Lung (tissue), 12 donors: Measurements from ENCODE around the gene NPM3. TPM values are rescaled to one million over a fixed set of nuclear protein-coding genes. Genes with fewer than 3 reads are reported as not detected.

ENCODE experiments used
- ATAC-seq: fragments of 200-7000 bp; cut with Tn5 transposase; one replicate; pipeline ENCODE4 v1.9.1; 2020; ENCODE audit warnings: moderate number of reproducible peaks; ENCODE audit not compliant: insufficient read depth, low FRiP score
- DNase-seq, 3 donors: peaks; one replicate each; pipeline ENCODE4 v3.0.0-alpha.2; 2013 to 2017
- H3K27ac ChIP-seq, 2 donors: one replicate each; pipeline ENCODE4 v1.5.1; 2013; ENCODE audit warnings: mild to moderate bottlenecking in 2 of 2, moderate library complexity in 2 of 2, control low read depth in 1 of 2, inconsistent platforms in 1 of 2, low read depth in 1 of 2, low read length in 1 of 2
- H3K27me3 ChIP-seq, 3 donors: one replicate each; pipeline ENCODE4 v1.5.1; 2013; ENCODE audit warnings: low read length in 2 of 3; ENCODE audit not compliant: control insufficient read depth in 3 of 3, insufficient read depth in 3 of 3
- H3K36me3 ChIP-seq, 4 donors: one replicate each; pipeline ENCODE4 v1.5.1; 2013; ENCODE audit warnings: low read length in 4 of 4, mild to moderate bottlenecking in 1 of 4, moderate library complexity in 1 of 4; ENCODE audit not compliant: control insufficient read depth in 4 of 4, insufficient read depth in 4 of 4
- H3K4me1 ChIP-seq, 5 donors: one replicate each; pipeline ENCODE4 v1.5.1; 2013; ENCODE audit warnings: low read length in 5 of 5, mild to moderate bottlenecking in 2 of 5, moderate library complexity in 1 of 5; ENCODE audit not compliant: control insufficient read depth in 5 of 5, insufficient read depth in 5 of 5
- H3K4me3 ChIP-seq: one replicate; pipeline ENCODE4 v1.5.1; 2013; ENCODE audit warnings: mild to moderate bottlenecking, control low read depth, moderate library complexity
- H3K9ac ChIP-seq, 2 donors: one replicate each; pipeline ENCODE4 v1.5.1; 2013; ENCODE audit warnings: low read length in 2 of 2, control low read depth in 1 of 2; ENCODE audit not compliant: insufficient read depth in 1 of 2
- H3K9me3 ChIP-seq, 4 donors: one replicate each; pipeline ENCODE4 v1.5.1; 2013; ENCODE audit warnings: low read length in 3 of 4, mild to moderate bottlenecking in 1 of 4, moderate library complexity in 1 of 4; ENCODE audit not compliant: control insufficient read depth in 4 of 4, insufficient read depth in 3 of 4
- WGBS, 2 donors: extraction: QIAGEN DNeasy Blood & Tissue Kit; methylation state at CpG; one replicate each; pipeline ENCODE4 v1.1.7; 2013; 5-methylcytosine and 5-hydroxymethylcytosine counted together
- polyA plus RNA-seq, 2 donors: library from polyadenylated mRNA; stranded (reverse); fragments of 200-250 nt; gene quantifications; one replicate each; pipeline ENCODE4 v1.2.1, GENCODE V29; 2013
- total RNA-seq, 2 donors: library from RNA; depleted of rRNA in 1 of 2; stranded (reverse); fragments of >200 nt in 1 of 2; gene quantifications; one replicate each; pipeline ENCODE4 v1.2.1, GENCODE V29; 2014 to 2021
- TF ChIP-seq, protein P1 (sequence below): IDR thresholded peaks from 2 replicates; pipeline ENCODE4 v1.5.1; 2012; ENCODE audit warnings: mild to moderate bottlenecking; ENCODE audit errors: control extremely low read depth, extremely low read depth
- donor health status: control.
- donor health status: control.
- donor health status: Bipolar disorder and iron deficiency.
- donor health status: healthy.
- donor health status: DM: yes; HTN: yes; CAD: no.

The NPM3 gene
- total and polyA plus RNA-seq, 4 donors: 18.1 to 36.3 (median 24.2) TPM

DNA sequence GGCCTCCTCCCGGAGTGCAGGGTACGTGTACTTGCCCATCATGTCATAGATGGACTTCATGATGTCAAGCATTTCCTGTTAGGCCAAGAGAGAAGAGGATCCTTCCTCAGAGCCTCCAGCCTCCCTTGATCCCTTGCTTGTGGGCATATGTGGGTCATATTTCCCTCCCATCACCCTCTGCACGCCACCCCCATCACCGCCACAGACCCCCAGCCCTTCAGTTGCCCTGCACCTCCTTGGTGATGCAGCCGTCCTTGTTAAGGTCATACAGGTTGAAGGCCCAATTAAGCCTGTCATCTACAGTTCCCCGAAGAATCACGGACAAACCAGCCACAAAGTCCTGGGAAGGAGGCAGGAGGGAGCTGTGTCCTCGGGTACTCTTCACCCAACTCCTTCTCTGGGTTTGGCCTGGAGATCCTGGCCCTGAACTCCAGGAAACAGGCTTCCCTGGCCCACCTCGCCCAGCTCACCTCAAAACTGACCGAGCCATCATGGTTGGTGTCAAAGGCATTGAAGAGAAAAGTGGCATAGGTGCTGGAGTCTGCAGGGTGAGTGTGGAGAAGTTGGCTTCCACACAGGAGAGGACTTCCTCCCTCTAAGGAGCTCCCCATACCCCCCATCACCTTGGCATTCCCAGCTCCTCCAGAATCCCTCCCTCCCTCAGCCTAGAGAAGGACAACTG is 44.8 kb upstream of the NPM3 start:
- Histone ChIP-seq H3K36me3 (peaks cover 0 to 2% (median 1%) of the 10 kb centered on the region in 4 donors), H3K9me3 (no peaks in the 10 kb centered on the region), H3K27ac (no peak overlapping the region), H3K4me1 (peaks cover 0 to 38% (median 14%) of the 10 kb centered on the region in 5 donors), H3K4me3 (no peak overlapping the region), H3K9ac (no peak overlapping the region), H3K27me3 (no peaks in the 10 kb centered on the region)
- ATAC-seq (no peak), DNase-seq (no peak)
- WGBS, 2 donors: 89 to 95% methylated on average over 10 of the region's 10 CpGs
- TF ChIP-seq, protein P1, sequence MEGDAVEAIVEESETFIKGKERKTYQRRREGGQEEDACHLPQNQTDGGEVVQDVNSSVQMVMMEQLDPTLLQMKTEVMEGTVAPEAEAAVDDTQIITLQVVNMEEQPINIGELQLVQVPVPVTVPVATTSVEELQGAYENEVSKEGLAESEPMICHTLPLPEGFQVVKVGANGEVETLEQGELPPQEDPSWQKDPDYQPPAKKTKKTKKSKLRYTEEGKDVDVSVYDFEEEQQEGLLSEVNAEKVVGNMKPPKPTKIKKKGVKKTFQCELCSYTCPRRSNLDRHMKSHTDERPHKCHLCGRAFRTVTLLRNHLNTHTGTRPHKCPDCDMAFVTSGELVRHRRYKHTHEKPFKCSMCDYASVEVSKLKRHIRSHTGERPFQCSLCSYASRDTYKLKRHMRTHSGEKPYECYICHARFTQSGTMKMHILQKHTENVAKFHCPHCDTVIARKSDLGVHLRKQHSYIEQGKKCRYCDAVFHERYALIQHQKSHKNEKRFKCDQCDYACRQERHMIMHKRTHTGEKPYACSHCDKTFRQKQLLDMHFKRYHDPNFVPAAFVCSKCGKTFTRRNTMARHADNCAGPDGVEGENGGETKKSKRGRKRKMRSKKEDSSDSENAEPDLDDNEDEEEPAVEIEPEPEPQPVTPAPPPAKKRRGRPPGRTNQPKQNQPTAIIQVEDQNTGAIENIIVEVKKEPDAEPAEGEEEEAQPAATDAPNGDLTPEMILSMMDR: no peak

DNA sequence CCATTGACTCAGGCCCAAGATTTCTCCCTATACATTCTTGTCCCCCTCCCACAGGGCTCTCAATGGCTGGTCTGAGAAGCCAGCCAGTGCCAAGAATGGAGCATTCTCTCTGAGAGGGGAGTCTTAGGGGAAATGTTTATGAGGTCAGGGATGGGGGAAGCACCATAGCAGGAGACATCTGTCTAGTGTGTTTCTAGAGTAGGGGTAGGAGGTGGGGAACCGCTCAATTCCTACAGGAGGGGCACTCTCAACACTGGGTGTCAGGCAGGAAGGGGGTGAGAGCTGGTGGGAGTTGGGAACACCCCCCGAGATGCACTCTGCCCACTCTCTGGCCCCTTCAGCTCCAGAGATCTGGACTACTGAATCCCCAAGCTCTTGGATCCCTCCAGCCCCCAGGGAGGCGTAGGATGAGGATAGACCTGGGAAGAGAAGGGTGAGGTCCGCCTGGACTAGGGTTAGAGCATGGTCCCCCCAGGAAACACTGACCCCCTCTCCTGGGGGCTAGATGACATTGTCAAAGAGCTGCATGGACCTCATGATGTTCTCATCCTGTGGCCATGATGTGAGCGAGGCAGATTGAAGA is 43.7 kb upstream of the NPM3 start:
- WGBS, 2 donors: 96% methylated on average over 5 of the region's 5 CpGs

DNA sequence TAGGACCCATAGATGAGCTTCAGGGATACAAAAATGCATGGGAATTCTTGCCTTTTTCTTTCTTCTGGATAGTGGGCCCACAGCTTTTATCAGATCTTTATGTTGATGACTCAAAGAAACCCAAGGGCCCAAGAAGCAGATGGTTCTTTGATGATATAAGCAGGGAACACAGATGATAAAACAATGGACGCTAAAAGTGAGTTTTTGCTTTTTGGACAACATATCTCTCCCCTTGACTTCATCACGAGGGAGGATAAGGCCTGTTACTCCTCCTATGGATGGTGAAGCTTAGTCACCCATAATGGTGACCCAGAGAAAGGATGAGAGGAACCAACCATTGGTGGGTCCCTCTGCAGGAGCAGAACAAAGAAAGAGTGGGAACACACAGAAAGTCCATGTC is 41.5 kb upstream of the NPM3 start:
- peaks cover 0 to 6% (median 0%) of the 10 kb centered on the region in 5 donors for H3K4me1 ChIP-seq
- TF ChIP-seq, protein P1: no peak
- no peaks in the 10 kb centered on the region for H3K27me3 ChIP-seq
- H3K9ac ChIP-seq: no peak overlapping the region
- no peaks in the 10 kb centered on the region for H3K9me3 ChIP-seq
- DNase-seq (no peak), ATAC-seq (no peak)
- no peak overlapping the region for H3K27ac ChIP-seq
- peaks cover 0 to 2% (median 1%) of the 10 kb centered on the region in 4 donors for H3K36me3 ChIP-seq
- H3K4me3 ChIP-seq: no peak overlapping the region
- 66 to 99% methylated on average over 2 of the region's 2 CpGs for WGBS, 2 donors

More for the DNA sequence above, 43.7 kb upstream of the NPM3 start:
- Histone ChIP-seq H3K4me1 (peaks cover 0 to 26% (median 10%) of the 10 kb centered on the region in 5 donors), H3K27me3 (no peaks in the 10 kb centered on the region), H3K4me3 (no peak overlapping the region), H3K9ac (no peak overlapping the region), H3K27ac (no peak overlapping the region), H3K36me3 (peaks cover 0 to 2% (median 1%) of the 10 kb centered on the region in 4 donors), H3K9me3 (no peaks in the 10 kb centered on the region)
- ATAC-seq (no peak), DNase-seq (no peak)
- TF ChIP-seq, protein P1: no peak
